ENCODE results near the gene ZNF436. TPM values are rescaled to one million over a fixed set of nuclear protein-coding genes. Genes with fewer than 3 reads are reported as not detected.

ZNF436 gene
- total and polyA plus RNA-seq, 2 of the 13 experiments (the other 11 are each of a cell fraction or from before 2014, with no cell fraction given): 4.3 to 9.9 TPM

- TF ChIP-seq ZNF224 (CRISPR knock-in tag; IDR thresholded peaks at IDR 0.05): no peak
- no peak for TF ChIP-seq TCF7L2 (IDR thresholded peaks at IDR 0.05; ENCODE audit: low read depth, low read length)
- no peak for TF ChIP-seq ATF1 (CRISPR knock-in tag; IDR thresholded peaks at IDR 0.05)
Observed at GRCh38 chr1:23367451-23367790, 2.2 kb downstream of the ZNF436 start (continued).

- H3K4me3 ChIP-seq (replicated peaks in 1 of 3; ENCODE audit: insufficient read depth in 1 of 3, low read depth in 2 of 3, low read length in 3 of 3): peak overlapping the region in 1 of 3 experiments; percentile 99; a peak in 2 of 6 replicates
- peak overlapping the region; percentile 33; the same call in 1 of the 2 replicates for H3K9ac ChIP-seq (ENCODE audit: insufficient read depth, low read depth, low read length)
- H3K27me3 ChIP-seq (ENCODE audit: control insufficient read depth in 1 of 2, insufficient read depth in 2 of 2, low read length in 2 of 2): no peaks in the 10 kb centered on the region; a peak in 1 of 5 replicates
- no peak overlapping the region for H3K27ac ChIP-seq (ENCODE audit: extremely low read length, insufficient read depth, low read length)
- no peaks in the 10 kb centered on the region for H3K9me3 ChIP-seq (ENCODE audit: low read length)
- FAIRE-seq: peak; percentile 30
- ChIA-PET POLR2A (interaction anchor here (1.0 to 3.5 kb wide), 2 partner anchors 21 to 22 kb away, joined by 7 to 130 read pairs; partner anchors contain the start of gene HNRNPR), CTCF (ENCODE audit: low intra/inter-chr PET ratio, low total read pairs) (no interaction called here)
- peaks cover 13 to 15% of the 10 kb centered on the region in 2 experiments for H3K36me3 ChIP-seq (replicated peaks in 1 of 2; ENCODE audit: control insufficient read depth in 1 of 2, insufficient read depth in 2 of 2, low read length in 2 of 2)
- intact Hi-C loops (cut with micrococcal nuclease; ENCODE audit: unreplicated experiment) (loop anchor here (10.0 kb wide), 2 partner anchors 168 to 1018 kb away; partner anchors contain the start of gene E2F2), in situ Hi-C loops (cut with HindIII; ENCODE audit: extremely low pct_ligation_motif_present, low pct_unique_long_range_greater_than_20kb) (no loop called here)
- H3K4me1 ChIP-seq (ENCODE audit: insufficient read depth, low read length): peaks cover 34% of the 10 kb centered on the region
- WGBS (ENCODE audit: low lambda C conversion rate): 55% methylated on average over 5 of the region's 5 CpGs
- ATAC-seq: no peak
- no peak overlapping the region for H2AFZ ChIP-seq (ENCODE audit: low read length)
- DNase-seq (ENCODE audit: low spot score): no peak
- no TSS peak for BruUV-seq (replicated peaks)
- peak overlapping the region; percentile 84 for H3K4me2 ChIP-seq (ENCODE audit: low read depth, low read length)
- no peaks in the 10 kb centered on the region for H4K20me1 ChIP-seq (ENCODE audit: insufficient read depth, low read length)
- H3K79me2 ChIP-seq (ENCODE audit: insufficient read depth, low read length): peaks cover 30% of the 10 kb centered on the region
- no peak for TF ChIP-seq KLF9 (CRISPR knock-in tag; IDR thresholded peaks at IDR 0.05; ENCODE audit: low read depth)
- TF ChIP-seq ZNF646 (CRISPR knock-in tag; IDR thresholded peaks at IDR 0.05): no peak
- no peak for TF ChIP-seq PBX3 (CRISPR knock-in tag; IDR thresholded peaks at IDR 0.05; ENCODE audit: borderline replicate concordance)
- no peak for TF ChIP-seq KLF13 (CRISPR knock-in tag; IDR thresholded peaks at IDR 0.05)
- TF ChIP-seq HOXA5 (CRISPR knock-in tag; IDR thresholded peaks at IDR 0.05): no peak
- no peak for TF ChIP-seq ZBTB3 (CRISPR knock-in tag; IDR thresholded peaks at IDR 0.05; ENCODE audit: borderline replicate concordance, low read depth)
- TF ChIP-seq HNF4G (IDR thresholded peaks at IDR 0.05; ENCODE audit: borderline replicate concordance, low read depth, low read length): no peak
- no peak for TF ChIP-seq HNF4G (CRISPR knock-in tag; IDR thresholded peaks at IDR 0.05; ENCODE audit: borderline replicate concordance, low read depth)
- no peak for TF ChIP-seq PREB (CRISPR knock-in tag; IDR thresholded peaks at IDR 0.05)
- TF ChIP-seq GPBP1L1 (CRISPR knock-in tag; IDR thresholded peaks at IDR 0.05): no peak
Observed at GRCh38 chr1:23366598-23366997, 3.0 kb downstream of the ZNF436 start.

Measured in HepG2 (cell line).